GM12878 (cell line): ENCODE results near the gene IL19.

Source experiments
- EP300 ChIP-seq, 2 experiments: fragments of 150-350 bp in 1 of 2; IDR thresholded peaks; 2 replicates each; pipeline ENCODE4 v1.6.1; 2011 to 2012; ENCODE audit warnings: low read depth in 2 of 2, low read length in 2 of 2, borderline replicate concordance in 1 of 2, improper control_type of control experiment in 1 of 2, inconsistent platforms in 1 of 2; ENCODE audit not compliant: control insufficient read depth in 1 of 2
- KAT2A ChIP-seq: conservative IDR thresholded peaks from 2 replicates; pipeline ENCODE4 v1.6.1; 2011; ENCODE audit warnings: low read depth, low read length; ENCODE audit not compliant: control insufficient read depth

- TF ChIP-seq EP300 (IDR thresholded peaks at IDR 0.05; ENCODE audit: borderline replicate concordance in 1 of 2, control insufficient read depth in 1 of 2, low read depth in 2 of 2, low read length in 2 of 2) (no peak), KAT2A (no peak)
Observed at GRCh38 chr1:206774093-206774492, 3.5 kb downstream of the IL19 start.
